GM21381 (cell line): Measurements from ENCODE around the gene SERPINB13.
"Not testable (repeated sequence)": the region's sequence is repeated elsewhere in the genome, so short reads cannot be mapped to it uniquely, and the experiment has no call there.

Experiments
- ATAC-seq: cut with Tn5 transposase; IDR thresholded peaks from one replicate; pipeline ENCODE4 v1.9.1; 2021; ENCODE audit warnings: mild to moderate bottlenecking, moderate library complexity; ENCODE audit not compliant: unreplicated experiment

The SERPINB13 gene

GRCh38 chr18:63644694-63645093 is 57.6 kb downstream of the SERPINB13 start:
- not testable (repeated sequence) for ATAC-seq

- ATAC-seq, result no peak
Measured at GRCh38 chr18:63646936-63647335, 59.8 kb downstream of the SERPINB13 start.

GRCh38 chr18:63648241-63648640 is 61.1 kb downstream of the SERPINB13 start:
- no peak for ATAC-seq
